PC-9 (cell line): ENCODE data around the gene MOCOS.

Source experiments
- EZH2 ChIP-seq: fragments of 200-600 bp; sonication (generic); IDR thresholded peaks from 2 replicates; pipeline ENCODE4 v1.8.0; 2017; ENCODE audit warnings: antibody characterized with exemption, low read depth
- TF ChIP-seq, protein P1 (sequence below): fragments of 200-600 bp; sonication (generic); conservative IDR thresholded peaks from 2 replicates; pipeline ENCODE4 v1.6.1; 2017; ENCODE audit warnings: mixed run types, antibody characterized with exemption, mild to moderate bottlenecking, moderate library complexity

DNA sequence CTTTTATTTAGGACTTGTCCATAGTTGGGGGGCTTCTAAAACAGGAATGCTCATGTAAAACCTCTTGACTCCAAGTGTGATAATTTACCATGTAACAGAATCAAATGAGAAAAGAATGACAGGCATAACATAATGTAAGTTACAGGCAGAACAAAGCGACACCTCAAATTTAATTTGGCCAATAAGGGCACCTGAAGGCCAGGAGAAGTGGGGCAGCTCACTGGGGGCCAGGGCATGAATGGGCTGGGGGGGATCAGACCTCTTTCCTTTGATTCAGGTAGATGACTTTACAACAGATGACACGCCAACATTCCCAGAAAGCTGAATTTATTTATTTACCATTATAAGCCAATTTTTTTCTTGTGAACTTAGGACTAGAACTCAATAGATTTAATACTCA is 14.5 kb downstream of the MOCOS start:
- TF ChIP-seq, protein P1, sequence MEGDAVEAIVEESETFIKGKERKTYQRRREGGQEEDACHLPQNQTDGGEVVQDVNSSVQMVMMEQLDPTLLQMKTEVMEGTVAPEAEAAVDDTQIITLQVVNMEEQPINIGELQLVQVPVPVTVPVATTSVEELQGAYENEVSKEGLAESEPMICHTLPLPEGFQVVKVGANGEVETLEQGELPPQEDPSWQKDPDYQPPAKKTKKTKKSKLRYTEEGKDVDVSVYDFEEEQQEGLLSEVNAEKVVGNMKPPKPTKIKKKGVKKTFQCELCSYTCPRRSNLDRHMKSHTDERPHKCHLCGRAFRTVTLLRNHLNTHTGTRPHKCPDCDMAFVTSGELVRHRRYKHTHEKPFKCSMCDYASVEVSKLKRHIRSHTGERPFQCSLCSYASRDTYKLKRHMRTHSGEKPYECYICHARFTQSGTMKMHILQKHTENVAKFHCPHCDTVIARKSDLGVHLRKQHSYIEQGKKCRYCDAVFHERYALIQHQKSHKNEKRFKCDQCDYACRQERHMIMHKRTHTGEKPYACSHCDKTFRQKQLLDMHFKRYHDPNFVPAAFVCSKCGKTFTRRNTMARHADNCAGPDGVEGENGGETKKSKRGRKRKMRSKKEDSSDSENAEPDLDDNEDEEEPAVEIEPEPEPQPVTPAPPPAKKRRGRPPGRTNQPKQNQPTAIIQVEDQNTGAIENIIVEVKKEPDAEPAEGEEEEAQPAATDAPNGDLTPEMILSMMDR = no peak
- TF ChIP-seq EZH2 = no peak
